ENCODE data around the gene MTA2. TPM values are rescaled to one million over a fixed set of nuclear protein-coding genes. Genes with fewer than 3 reads are reported as not detected.
A peak's percentile ranks its signal among the peaks of the same experiment; 100 is the strongest.

The MTA2 gene
- total and polyA plus RNA-seq, 10 of the 15 experiments (the other 5 are each of a cell fraction or from before 2014, with no cell fraction given) = 6.7 to 201 (median 113) TPM

- Histone ChIP-seq H3K27ac (ENCODE audit: control insufficient read depth, insufficient read depth) (peak overlapping the region; percentile 97), H3K9ac (ENCODE audit: control insufficient read depth, insufficient read depth, low read length) (peak overlapping the region; percentile 99), H3K4me2 (ENCODE audit: control insufficient read depth, insufficient read depth) (peak overlapping the region; percentile 99), H3K4me1 (ENCODE audit: control insufficient read depth, insufficient read depth, low read length) (peaks cover 19% of the 10 kb centered on the region), H3K36me3 (ENCODE audit: control insufficient read depth in 2 of 2, insufficient read depth in 2 of 2, low read length in 1 of 2) (peaks cover 26 to 41% of the 10 kb centered on the region in 2 experiments), H3K4me3 (peak overlapping the region; percentile 91), H2AFZ (ENCODE audit: control insufficient read depth, low read depth, low read length) (peak overlapping the region; percentile 13; the same call in 1 of the 2 replicates), H4K20me1 (ENCODE audit: control insufficient read depth, insufficient read depth) (no peaks in the 10 kb centered on the region; the same call in 1 of the 2 replicates), H3K27me3 (replicated peaks in 1 of 2; ENCODE audit: control insufficient read depth in 2 of 2, insufficient read depth in 2 of 2, low read length in 1 of 2) (no peaks in the 10 kb centered on the region), H3K9me3 (replicated peaks; ENCODE audit: control insufficient read depth, insufficient read depth, low read length) (no peaks in the 10 kb centered on the region), H3K79me2 (ENCODE audit: control insufficient read depth, insufficient read depth, low read length) (peaks cover 40% of the 10 kb centered on the region)
- intact Hi-C loops (cut with micrococcal nuclease; ENCODE audit: unreplicated experiment) = loop anchor here (5.0 kb wide), 2 partner anchors 107 to 127 kb away; partner anchors contain the start of genes BSCL2, GNG3, HNRNPUL2 and TTC9C
- BruUV-seq (replicated peaks) = no TSS peak
- WGBS (ENCODE audit: insufficient coverage, insufficient replicate concordance, low lambda C conversion rate, missing lambda C conversion rate) = under 1% methylated on average over 26 of the region's 26 CpGs
- ChIA-PET POLR2A (interaction anchor here (0.5 to 2.4 kb wide), 19 partner anchors 8 to 1632 kb away, joined by 3 to 30 read pairs (median 7); partner anchors contain the start of genes B3GAT3, C11orf98, CSKMT and EEF1G), RAD21 (ENCODE audit: unreplicated experiment) (interaction anchor here (1.1 to 3.9 kb wide), 6 partner anchors 9 to 280 kb away, joined by 3 to 36 read pairs (median 4); partner anchors contain the start of genes C11orf98, CSKMT, GANAB and SLC3A2), CTCF (interaction anchor here (1.0 to 2.7 kb wide), 7 partner anchors 9 to 81 kb away, joined by 3 to 27 read pairs (median 5); partner anchors contain the start of genes B3GAT3, C11orf98, CSKMT and EEF1G), SMC1A (ENCODE audit: uncharacterized antibody, unreplicated experiment) (interaction anchor here (0.6 to 3.1 kb wide), 8 partner anchors 9 to 260 kb away, joined by 3 to 30 read pairs (median 4); partner anchors contain the start of genes C11orf98 and TUT1)
- no peak for DNase-seq (ENCODE audit: low read depth, low spot score)
- in situ Hi-C loops (cut with MboI) = no loop called here
- FAIRE-seq = no peak
- peak; percentile 2; the same call in 2 of the 3 replicates for ATAC-seq
- no peak for TF ChIP-seq RFX5 (IDR thresholded peaks at IDR 0.05; ENCODE audit: low read depth, low read length)
- TF ChIP-seq ZBTB33 (IDR thresholded peaks at IDR 0.05) = no peak
- no peak for TF ChIP-seq KAT2A (conservative IDR thresholded peaks at IDR 0.05; ENCODE audit: control insufficient read depth, low read depth, low read length)
- TF ChIP-seq RUNX3 (IDR thresholded peaks at IDR 0.05; ENCODE audit: low read length) = peak; percentile 6
- TF ChIP-seq NKRF (conservative IDR thresholded peaks at IDR 0.05) = peak; percentile 27; the same call in 1 of the 2 replicates
- TF ChIP-seq, protein P1, sequence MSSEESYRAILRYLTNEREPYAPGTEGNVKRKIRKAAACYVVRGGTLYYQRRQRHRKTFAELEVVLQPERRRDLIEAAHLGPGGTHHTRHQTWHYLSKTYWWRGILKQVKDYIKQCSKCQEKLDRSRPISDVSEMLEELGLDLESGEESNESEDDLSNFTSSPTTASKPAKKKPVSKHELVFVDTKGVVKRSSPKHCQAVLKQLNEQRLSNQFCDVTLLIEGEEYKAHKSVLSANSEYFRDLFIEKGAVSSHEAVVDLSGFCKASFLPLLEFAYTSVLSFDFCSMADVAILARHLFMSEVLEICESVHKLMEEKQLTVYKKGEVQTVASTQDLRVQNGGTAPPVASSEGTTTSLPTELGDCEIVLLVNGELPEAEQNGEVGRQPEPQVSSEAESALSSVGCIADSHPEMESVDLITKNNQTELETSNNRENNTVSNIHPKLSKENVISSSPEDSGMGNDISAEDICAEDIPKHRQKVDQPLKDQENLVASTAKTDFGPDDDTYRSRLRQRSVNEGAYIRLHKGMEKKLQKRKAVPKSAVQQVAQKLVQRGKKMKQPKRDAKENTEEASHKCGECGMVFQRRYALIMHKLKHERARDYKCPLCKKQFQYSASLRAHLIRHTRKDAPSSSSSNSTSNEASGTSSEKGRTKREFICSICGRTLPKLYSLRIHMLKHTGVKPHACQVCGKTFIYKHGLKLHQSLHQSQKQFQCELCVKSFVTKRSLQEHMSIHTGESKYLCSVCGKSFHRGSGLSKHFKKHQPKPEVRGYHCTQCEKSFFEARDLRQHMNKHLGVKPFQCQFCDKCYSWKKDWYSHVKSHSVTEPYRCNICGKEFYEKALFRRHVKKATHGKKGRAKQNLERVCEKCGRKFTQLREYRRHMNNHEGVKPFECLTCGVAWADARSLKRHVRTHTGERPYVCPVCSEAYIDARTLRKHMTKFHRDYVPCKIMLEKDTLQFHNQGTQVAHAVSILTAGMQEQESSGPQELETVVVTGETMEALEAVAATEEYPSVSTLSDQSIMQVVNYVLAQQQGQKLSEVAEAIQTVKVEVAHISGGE (CRISPR knock-in tag; IDR thresholded peaks at IDR 0.05) = no peak
- no peak for TF ChIP-seq STAT3 (IDR thresholded peaks at IDR 0.05; ENCODE audit: low read depth, low read length)
- TF ChIP-seq ZNF384 (IDR thresholded peaks at IDR 0.05; ENCODE audit: borderline replicate concordance, low read depth, low read length) = no peak
- no peak for TF ChIP-seq SMAD5 (IDR thresholded peaks at IDR 0.05; ENCODE audit: low read depth)
- TF ChIP-seq RELB (IDR thresholded peaks at IDR 0.05; ENCODE audit: low read depth) = no peak
- no peak for TF ChIP-seq HCFC1 (IDR thresholded peaks at IDR 0.05; ENCODE audit: low read length)
- no peak for TF ChIP-seq FOS (IDR thresholded peaks at IDR 0.05; ENCODE audit: borderline replicate concordance, extremely low read depth, insufficient read length)
These were observed 1.1 kb downstream of the MTA2 start for GRCh38 chr11:62600367-62601121.

Data from GM12878 (cell line).